ENCODE data around the gene GLG1.

- no peak for TF ChIP-seq REST (IDR thresholded peaks at IDR 0.05; ENCODE audit: insufficient replicate concordance, low read depth)
- no peak for TF ChIP-seq CTCF (IDR thresholded peaks at IDR 0.05; ENCODE audit: insufficient read depth, low read length)
Measured at GRCh38 chr16:74560912-74561311, 46.0 kb downstream of the GLG1 start.
